ENCODE data around the gene ANKRD27.
"Not testable (repeated sequence)": the region's sequence is repeated elsewhere in the genome, so short reads cannot be mapped to it uniquely, and the experiment has no call there.

ANKRD27 gene

GRCh38 chr19:32687681-32688080 is 12.7 kb upstream of the ANKRD27 start:
- DNase-seq, result no peak

- no peak for DNase-seq
Measured at GRCh38 chr19:32686847-32687475, 12.0 kb upstream of the ANKRD27 start.

- DNase-seq, result no peak
Measured at GRCh38 chr19:32682317-32682716, 7.3 kb upstream of the ANKRD27 start.

- no peak for DNase-seq
Measured at GRCh38 chr19:32680986-32681385, 6.0 kb upstream of the ANKRD27 start.

DNA sequence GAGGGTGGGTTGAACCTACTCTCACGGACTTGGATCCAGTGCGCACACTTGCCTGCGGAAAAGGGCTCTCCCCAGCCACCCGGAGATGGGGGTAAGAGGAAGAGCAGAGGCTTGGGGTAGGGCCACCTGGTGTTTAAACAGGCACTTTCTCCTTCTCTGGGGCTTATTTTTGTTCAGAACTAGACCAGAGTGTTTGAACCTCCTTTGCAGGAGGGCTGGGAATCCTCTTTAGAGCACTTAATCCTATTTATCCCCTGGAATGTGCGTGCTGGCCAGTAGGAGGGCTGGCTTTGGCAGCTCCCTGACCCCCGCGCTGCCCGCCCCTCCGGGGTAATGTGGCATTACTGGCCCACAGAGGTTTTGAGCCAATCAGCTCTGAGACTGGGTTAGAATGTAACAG is 2.7 kb upstream of the ANKRD27 start:
- no peak for DNase-seq

- DNase-seq, result no peak
Measured at GRCh38 chr19:32676895-32677359, 1.9 kb upstream of the ANKRD27 start.

DNA sequence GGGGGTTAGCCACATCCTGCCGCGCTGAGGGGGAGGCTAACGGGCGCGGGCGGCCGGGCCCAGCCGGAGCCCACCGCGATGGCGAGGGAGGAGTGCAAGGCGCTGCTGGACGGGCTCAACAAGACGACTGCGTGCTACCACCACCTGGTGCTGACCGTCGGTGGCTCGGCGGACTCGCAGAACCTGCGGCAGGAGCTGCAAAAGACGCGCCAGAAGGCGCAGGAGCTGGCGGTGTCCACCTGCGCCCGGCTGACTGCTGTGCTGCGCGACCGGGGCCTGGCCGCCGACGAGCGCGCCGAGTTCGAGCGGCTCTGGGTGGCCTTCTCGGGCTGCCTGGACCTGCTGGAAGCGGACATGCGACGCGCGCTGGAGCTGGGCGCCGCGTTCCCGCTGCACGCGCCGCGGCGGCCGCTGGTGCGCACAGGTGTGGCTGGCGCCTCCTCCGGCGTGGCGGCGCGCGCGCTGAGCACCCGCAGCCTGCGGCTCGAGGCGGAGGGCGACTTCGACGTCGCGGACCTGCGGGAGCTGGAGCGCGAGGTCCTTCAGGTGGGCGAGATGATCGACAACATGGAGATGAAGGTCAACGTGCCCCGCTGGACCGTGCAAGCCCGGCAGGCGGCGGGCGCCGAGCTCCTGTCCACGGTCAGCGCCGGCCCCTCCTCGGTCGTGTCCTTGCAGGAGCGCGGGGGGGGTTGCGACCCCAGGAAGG is 1.4 kb upstream of the ANKRD27 start:
- no peak for DNase-seq

- peak; percentile 34 to 75 for DNase-seq
Measured at GRCh38 chr19:32675720-32676185, 773 bp upstream of the ANKRD27 start, which contains the start of gene RGS9BP. RGS9BP (plus strand) TSS chr19:32675848; CDS start chr19:32676264, 416 bp downstream.

GRCh38 chr19:32674153-32674930 is 638 bp downstream of the ANKRD27 start:
- DNase-seq, result no peak

GRCh38 chr19:32673573-32673972 is 1.4 kb downstream of the ANKRD27 start:
- no peak for DNase-seq

DNA sequence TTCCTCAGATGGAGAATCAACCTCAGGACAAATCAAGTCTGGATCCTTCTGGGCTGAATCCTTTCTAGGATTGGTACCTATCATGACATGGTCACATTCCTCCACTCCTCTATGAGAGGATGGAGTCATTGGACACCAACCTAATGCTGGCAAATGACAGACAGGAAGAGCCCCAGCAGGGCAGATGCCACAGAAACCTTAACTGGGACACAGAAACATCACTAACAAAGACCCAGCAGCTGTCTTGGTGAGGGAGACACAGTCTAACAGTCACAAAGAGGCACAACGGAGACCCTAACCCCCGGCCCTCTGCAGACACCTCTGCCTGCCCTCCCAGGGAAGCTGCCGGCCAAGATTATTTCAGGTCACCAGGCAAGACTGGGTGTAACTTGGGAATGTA is 2.1 kb downstream of the ANKRD27 start:
- no peak for DNase-seq

DNA sequence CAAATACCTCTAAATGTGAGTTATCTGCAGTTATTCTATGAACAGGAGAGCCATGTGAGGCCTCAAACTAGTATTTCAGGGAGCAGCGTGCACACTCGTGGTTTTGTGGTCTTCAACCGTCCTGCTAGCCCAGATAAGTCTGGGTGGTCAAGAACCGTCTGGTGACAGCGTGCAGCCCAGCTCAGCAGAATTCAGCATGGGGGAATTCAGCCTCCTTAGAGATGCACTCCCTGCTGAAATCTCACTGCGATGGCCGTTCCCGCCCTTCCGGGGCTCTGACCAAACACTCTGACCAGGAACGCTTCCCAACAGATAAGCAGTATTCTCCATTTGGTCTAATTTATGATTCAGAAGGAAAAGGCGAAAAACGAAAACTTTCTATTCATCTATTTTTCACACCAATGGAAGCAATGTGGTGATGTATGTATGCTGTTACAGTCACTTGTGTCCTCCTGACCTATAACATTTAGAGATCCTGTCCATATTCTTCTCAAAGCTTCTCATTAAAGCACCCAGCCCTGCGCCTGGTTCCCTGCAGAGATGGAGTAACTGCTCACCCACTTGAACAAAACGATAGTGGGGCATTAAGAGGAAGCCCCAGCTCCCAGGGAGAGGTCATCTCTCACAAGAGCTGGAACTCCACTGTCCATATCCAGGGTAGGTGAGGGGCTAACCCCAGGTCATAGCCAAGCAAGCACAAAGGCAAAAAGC is 2.9 kb downstream of the ANKRD27 start:
- no peak for DNase-seq

DNA sequence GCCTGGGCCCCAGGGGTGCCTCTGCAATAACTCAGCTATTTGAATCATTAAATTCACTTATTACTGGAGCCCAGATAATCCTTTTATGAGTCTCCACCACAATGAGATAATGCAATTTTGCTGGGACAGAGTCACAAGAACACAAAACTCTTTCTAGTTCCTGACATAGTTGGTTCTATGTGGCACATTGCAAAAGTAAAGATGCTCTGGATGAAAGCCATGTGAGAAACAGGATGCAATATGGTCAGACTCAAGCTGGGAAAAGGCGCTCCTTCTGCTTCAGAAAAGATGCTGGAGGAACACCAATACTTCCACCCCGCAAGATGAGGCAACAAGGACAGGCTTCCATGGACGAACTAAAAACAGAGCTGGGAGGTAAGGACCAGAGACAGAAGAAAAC is 5.7 kb downstream of the ANKRD27 start:
- DNase-seq, result no peak

DNA sequence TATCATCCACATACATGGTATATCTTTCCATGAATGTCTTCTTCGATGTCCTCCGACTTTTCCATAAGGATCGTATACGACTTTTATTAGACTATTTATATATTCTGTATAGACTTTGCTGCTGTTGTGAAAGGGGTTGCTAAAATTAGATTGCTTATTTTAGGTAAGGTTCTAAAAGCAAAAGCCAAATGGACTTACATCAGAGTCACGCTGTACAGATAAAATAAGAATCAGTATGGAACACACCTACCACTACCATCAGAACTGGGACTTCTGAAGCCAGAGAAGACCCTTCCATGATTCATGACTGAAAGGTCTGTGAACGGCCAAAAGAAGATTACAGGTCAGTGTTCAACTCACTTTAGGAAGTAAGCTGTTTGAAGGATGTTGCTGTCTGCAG is 8.9 kb downstream of the ANKRD27 start:
- no peak for DNase-seq

GRCh38 chr19:32662186-32662585 is 12.8 kb downstream of the ANKRD27 start:
- DNase-seq, result peak in 1 of 2 experiments; percentile 9

GRCh38 chr19:32661318-32661717 is 13.7 kb downstream of the ANKRD27 start:
- DNase-seq, result no peak

DNA sequence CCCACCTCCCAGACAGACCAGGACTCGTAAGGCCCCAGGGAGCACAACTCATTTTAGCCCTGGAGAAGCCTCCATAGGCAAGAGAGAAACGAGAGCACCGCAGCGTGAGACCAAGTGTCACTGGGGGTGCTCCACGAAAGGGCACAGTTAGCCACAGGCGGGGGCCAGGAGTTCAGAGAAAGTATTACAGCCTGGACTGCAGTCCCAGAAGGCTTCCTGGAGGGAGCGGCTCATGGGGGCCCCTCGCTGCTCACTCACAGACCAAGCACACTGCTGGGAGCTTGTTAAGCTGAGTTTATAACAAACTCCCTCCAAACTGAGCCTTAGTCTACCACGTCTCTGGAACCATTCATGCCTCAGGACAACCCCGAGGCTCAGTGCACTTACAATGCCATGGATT is 16.5 kb downstream of the ANKRD27 start:
- no peak for DNase-seq

DNA sequence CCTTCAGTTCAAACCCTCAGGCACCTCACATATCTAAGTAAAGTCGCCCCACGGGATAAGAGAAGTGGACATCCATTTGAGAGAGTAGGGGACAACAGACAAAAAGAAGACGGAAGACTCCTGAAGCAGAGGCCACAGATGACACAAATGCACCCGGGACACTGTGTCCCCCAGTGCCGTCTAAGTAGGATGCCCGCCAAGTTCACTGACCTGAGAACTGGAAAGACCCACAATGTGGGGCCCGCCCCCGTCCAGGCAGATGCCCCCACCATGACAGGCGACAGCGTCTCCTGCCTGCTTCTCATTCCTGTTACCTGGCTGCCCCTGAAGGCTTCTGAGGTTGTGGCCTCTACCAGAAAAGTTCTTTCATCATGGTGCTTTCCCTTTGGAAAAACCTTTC is 16.9 kb downstream of the ANKRD27 start:
- no peak for DNase-seq

DNA sequence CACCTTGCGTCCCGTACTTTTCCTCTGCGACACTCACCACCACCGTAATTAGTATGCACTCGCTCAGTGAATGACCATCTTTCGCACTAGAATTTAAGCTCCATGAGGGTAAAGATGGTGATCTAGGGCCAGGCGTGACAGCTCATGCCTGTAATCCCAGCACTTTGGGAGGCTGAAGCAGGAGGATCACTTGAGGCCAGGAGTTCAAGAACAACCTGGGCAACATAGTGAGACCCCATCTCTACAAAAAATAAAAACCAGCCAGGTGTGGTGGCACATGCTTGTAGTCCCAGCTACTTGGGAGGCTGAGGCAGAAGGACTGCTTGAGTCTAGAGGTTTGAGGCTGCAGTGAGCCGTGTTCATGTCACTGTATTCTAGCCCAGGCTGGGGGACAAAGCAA is 18.6 kb downstream of the ANKRD27 start:
- not testable (repeated sequence) for DNase-seq

GRCh38 chr19:32653599-32653915 is 21.4 kb downstream of the ANKRD27 start:
- DNase-seq, result no peak

GRCh38 chr19:32652894-32653598 is 21.9 kb downstream of the ANKRD27 start:
- DNase-seq, result no peak

DNA sequence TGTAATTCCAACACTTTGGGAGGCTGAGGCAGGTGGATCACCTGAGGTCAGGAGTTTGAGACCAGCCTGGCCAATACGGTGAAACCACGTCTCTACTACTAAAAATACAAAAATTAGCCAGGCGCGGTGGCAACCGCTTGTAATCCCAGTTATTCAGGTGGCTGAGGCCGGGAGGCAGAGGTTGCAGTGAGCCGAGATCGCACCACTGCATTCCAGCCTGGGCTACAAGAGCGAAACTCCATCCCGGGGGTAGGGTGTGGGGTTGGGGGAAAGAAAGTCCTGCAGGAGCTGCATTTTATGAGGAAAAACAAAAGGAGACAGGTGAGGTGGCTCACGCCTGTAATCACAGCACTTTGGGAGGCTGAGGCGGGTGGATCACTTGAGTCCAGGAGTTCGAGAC is 22.6 kb downstream of the ANKRD27 start:
- not testable (repeated sequence) for DNase-seq
